ENCODE results near the gene ANKRD13B. TPM values are rescaled to one million over a fixed set of nuclear protein-coding genes. Genes with fewer than 3 reads are reported as not detected.
"Not testable (repeated sequence)": the region's sequence is repeated elsewhere in the genome, so short reads cannot be mapped to it uniquely, and the experiment has no call there.

The ANKRD13B gene
- total and polyA plus RNA-seq, 7 donors: 1.6 to 17.2 (median 5.4) TPM

DNA sequence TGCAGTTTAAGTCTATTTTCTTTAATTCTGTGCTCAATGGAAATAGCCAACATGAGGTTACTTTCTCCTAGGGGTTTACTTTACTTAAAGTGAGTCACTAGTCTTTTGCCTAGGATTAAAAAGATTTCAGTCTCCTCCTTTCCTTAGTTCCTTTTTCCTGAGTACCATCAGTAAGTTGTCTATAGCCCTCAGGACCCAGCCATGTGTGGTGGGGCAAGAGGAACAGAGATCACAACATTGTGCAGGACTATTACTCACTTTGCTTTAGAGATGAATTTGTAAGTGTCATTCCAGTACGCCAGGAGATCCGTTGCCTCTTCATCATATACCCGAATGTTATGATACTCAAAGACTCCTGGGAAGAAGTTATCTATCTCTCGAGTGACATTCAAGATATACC, 57.5 kb downstream of the ANKRD13B start:
- TF ChIP-seq EP300 (IDR thresholded peaks at IDR 0.05) (no peak), POLR2A (IDR thresholded peaks at IDR 0.05) (no peak), POLR2AphosphoS5 (IDR thresholded peaks at IDR 0.05) (no peak)
- TF ChIP-seq, protein P1, sequence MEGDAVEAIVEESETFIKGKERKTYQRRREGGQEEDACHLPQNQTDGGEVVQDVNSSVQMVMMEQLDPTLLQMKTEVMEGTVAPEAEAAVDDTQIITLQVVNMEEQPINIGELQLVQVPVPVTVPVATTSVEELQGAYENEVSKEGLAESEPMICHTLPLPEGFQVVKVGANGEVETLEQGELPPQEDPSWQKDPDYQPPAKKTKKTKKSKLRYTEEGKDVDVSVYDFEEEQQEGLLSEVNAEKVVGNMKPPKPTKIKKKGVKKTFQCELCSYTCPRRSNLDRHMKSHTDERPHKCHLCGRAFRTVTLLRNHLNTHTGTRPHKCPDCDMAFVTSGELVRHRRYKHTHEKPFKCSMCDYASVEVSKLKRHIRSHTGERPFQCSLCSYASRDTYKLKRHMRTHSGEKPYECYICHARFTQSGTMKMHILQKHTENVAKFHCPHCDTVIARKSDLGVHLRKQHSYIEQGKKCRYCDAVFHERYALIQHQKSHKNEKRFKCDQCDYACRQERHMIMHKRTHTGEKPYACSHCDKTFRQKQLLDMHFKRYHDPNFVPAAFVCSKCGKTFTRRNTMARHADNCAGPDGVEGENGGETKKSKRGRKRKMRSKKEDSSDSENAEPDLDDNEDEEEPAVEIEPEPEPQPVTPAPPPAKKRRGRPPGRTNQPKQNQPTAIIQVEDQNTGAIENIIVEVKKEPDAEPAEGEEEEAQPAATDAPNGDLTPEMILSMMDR (IDR thresholded peaks at IDR 0.05): no peak
- Histone ChIP-seq H3K4me3 (no peak overlapping the region), H3K27me3 (no peaks in the 10 kb centered on the region), H3K9me3 (no peaks in the 10 kb centered on the region), H3K36me3 (peaks cover 0 to 28% (median 4%) of the 10 kb centered on the region in 4 donors), H3K4me1 (peaks cover 0 to 13% (median 12%) of the 10 kb centered on the region in 4 donors), H3K27ac (no peak overlapping the region)
- WGBS, 2 donors: 92 to 94% methylated on average over 4 of the region's 4 CpGs
- intact Hi-C loops (cut with DNase I): no loop called here
- DNase-seq: no peak

DNA sequence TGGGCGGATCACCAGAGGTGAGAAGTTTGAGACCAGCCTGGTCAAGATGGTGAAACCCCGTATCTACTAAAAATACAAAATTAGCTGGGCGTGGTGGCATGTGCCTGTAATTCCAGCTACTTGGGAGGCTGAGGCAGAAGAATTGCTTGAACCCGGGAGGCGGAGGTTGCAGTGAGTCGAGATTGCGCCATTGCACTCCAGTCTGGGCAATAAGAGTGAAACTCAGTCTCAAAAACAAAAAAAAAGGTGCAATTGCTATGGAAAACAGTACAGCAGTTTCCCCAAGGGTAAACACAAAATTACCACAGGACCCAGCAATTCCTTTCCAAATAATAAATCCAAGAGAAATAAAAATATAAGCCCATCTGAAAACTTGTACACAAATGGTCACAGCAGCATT, 59.0 kb downstream of the ANKRD13B start:
- not testable (repeated sequence) for H3K9me3 ChIP-seq

DNA sequence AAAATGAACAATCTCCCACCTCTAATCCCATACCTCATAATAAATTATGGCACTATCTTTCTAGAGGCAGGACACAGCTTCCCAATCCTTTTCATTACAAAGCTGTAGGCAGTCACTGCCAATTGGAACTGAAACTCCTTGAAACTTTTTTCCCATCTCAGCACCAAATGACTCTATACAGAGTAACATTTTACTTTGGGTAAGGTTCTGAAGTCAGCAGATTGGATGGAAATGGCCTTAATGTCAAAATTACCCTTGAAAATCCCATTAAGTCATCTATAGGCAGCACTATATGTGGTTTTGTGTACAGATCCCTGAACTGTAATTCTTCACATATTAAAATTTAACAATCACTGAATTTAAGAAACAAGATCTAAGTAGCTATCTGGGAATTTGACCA, 60.0 kb downstream of the ANKRD13B start:
- H3K27ac ChIP-seq: no peak overlapping the region
- no peak overlapping the region for H3K4me3 ChIP-seq
- TF ChIP-seq EP300 (IDR thresholded peaks at IDR 0.05) (no peak), POLR2A (IDR thresholded peaks at IDR 0.05) (no peak), POLR2AphosphoS5 (IDR thresholded peaks at IDR 0.05) (no peak)
- TF ChIP-seq, protein P1 (IDR thresholded peaks at IDR 0.05): no peak
- intact Hi-C loops (cut with DNase I): no loop called here
- no peaks in the 10 kb centered on the region for H3K9me3 ChIP-seq
- H3K36me3 ChIP-seq: peaks cover 0 to 24% (median 1%) of the 10 kb centered on the region in 4 donors
- no peaks in the 10 kb centered on the region for H3K4me1 ChIP-seq
- H3K27me3 ChIP-seq: no peaks in the 10 kb centered on the region
- no peak for DNase-seq

More for the DNA sequence above, 59.0 kb downstream of the ANKRD13B start:
- intact Hi-C loops (cut with DNase I); H3K4me3 ChIP-seq; H3K27ac ChIP-seq; H3K27me3 ChIP-seq; H3K4me1 ChIP-seq; DNase-seq: not testable (repeated sequence)
- peaks cover 0 to 30% (median 4%) of the 10 kb centered on the region in 4 donors for H3K36me3 ChIP-seq
- 97 to 98% methylated on average over 7 of the region's 7 CpGs for WGBS, 2 donors

DNA sequence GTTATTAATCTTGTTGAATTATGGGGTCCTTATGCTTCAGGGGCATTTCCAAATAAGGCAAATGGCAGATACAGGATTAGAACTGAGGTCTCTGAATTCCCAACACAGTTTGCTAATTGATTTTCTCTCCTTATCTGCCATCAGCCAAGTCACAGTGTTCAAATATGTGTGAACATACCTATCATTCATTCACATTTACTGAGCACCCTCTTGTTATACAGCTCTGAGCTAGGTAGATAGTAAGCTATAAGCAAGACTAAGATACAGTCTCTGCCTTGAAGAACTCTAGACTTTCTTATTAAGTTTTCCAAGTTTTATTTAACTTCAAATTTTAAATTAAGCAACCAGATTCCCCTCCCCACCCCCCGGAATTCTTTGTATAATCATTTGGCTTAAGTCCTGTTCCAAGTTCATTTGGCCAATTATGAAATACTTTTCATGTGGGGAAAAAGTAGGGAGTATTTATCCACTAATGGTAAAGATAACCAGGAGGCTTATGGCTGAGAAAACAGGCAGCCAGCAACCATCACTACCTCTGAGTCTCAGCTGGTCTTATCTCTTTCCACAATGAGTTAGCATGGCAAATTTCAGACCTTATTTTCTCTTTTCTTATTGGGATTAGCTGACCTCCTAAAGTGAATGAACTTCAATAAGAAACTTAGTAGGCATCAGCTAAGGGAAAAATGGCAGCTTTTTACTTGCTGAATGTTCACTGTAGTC, 61.2 kb downstream of the ANKRD13B start:
- 85 to 86% methylated on average over 1 of the region's 1 CpG for WGBS, 2 donors
- intact Hi-C loops (cut with DNase I): no loop called here
- Histone ChIP-seq H3K27ac (no peak overlapping the region), H3K4me3 (no peak overlapping the region), H3K9me3 (no peaks in the 10 kb centered on the region), H3K36me3 (peaks cover 0 to 13% (median 0%) of the 10 kb centered on the region in 4 donors), H3K27me3 (no peaks in the 10 kb centered on the region), H3K4me1 (no peaks in the 10 kb centered on the region)
- TF ChIP-seq POLR2AphosphoS5 (IDR thresholded peaks at IDR 0.05): no peak
- no peak for DNase-seq

DNA sequence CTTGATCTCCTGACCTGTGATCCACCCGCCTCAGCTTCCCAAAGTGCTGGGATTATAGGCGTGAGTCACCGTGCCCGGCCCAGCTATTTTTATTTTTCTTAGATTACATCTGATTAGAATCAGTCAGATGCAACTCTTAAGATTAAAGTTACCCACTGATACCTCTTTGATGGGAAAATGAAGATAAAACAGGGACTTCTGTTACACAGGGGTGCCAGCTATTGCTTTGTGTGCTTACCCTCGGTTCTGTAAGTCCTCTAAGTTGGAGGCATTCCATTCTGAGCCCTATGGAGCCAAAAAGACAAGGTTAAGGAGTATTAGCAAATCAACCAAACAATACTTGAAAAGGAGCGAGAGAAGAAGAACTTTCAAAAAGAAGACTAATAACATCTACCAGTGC, 62.4 kb downstream of the ANKRD13B start:
- no peaks in the 10 kb centered on the region for H3K4me1 ChIP-seq
- no peak for DNase-seq
- no peak overlapping the region for H3K27ac ChIP-seq
- WGBS, 2 donors: 94 to 97% methylated on average over 6 of the region's 6 CpGs
- TF ChIP-seq POLR2AphosphoS5 (IDR thresholded peaks at IDR 0.05): no peak
- no peak overlapping the region for H3K4me3 ChIP-seq
- no peaks in the 10 kb centered on the region for H3K9me3 ChIP-seq
- no peaks in the 10 kb centered on the region for H3K27me3 ChIP-seq
- intact Hi-C loops (cut with DNase I): no loop called here
- peaks cover 0 to 11% (median 0%) of the 10 kb centered on the region in 4 donors for H3K36me3 ChIP-seq

DNA sequence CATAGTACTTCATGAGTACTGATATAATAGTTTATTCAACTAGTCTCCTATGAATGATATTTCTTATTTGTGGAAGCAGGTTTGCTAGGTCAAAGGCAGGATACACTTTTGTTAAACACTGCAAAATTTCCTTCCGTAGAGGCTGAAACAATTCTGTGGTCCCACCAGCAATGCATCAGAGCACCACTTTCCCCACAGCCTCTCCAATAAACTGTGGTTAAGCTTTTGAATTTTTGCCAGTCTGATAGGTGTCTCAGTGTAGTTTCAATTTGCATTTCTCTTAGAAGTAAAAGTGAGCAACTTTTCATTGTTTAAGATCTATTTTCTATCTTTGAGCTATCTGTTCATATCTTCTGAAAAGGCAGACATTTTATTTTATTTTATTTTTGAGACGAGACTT, 66.2 kb downstream of the ANKRD13B start:
- no peaks in the 10 kb centered on the region for H3K9me3 ChIP-seq
- H3K4me1 ChIP-seq: peaks cover 0 to 3% (median 0%) of the 10 kb centered on the region in 4 donors
- H3K27ac ChIP-seq: no peak overlapping the region
- WGBS, 2 donors: 67 to 87% methylated on average over 2 of the region's 2 CpGs
- peaks cover 0 to 6% (median 0%) of the 10 kb centered on the region in 4 donors for H3K36me3 ChIP-seq
- TF ChIP-seq EP300 (IDR thresholded peaks at IDR 0.05) (no peak), POLR2A (IDR thresholded peaks at IDR 0.05) (no peak)
- TF ChIP-seq, protein P1 (IDR thresholded peaks at IDR 0.05): no peak
- intact Hi-C loops (cut with DNase I): no loop called here
- no peak for DNase-seq
- H3K4me3 ChIP-seq: no peak overlapping the region
- no peaks in the 10 kb centered on the region for H3K27me3 ChIP-seq
